Psoas muscle (tissue), 8 donors: ENCODE results near the gene ZNF280B. TPM values are rescaled to one million over a fixed set of nuclear protein-coding genes. Genes with fewer than 3 reads are reported as not detected.

Source experiments
- ATAC-seq, 4 donors: fragments of 200-7000 bp; cut with Tn5 transposase; one replicate each; pipeline ENCODE4 v1.9.1; 2020; ENCODE audit warnings: moderate library complexity in 3 of 4, mild to moderate bottlenecking in 2 of 4
- DNase-seq, 2 donors: peaks; one replicate each; pipeline ENCODE4 v3.0.0-alpha.2; 2020
- H3K27ac ChIP-seq: fragments of 200-600 bp; one replicate; pipeline ENCODE4 v1.8.0; 2022
- H3K27me3 ChIP-seq, 3 donors: fragments of 200-600 bp in 1 of 3; one replicate each; pipeline versions ENCODE4 v1.6.1 to v1.8.0; 2013 to 2022; ENCODE audit warnings: low read length in 2 of 3, mild to moderate bottlenecking in 2 of 3, moderate library complexity in 1 of 3; ENCODE audit not compliant: insufficient read depth in 3 of 3
- H3K36me3 ChIP-seq, 2 donors: fragments of 200-600 bp in 1 of 2; one replicate each; pipeline versions ENCODE4 v1.6.1 to v1.8.0; 2013 to 2022; ENCODE audit warnings: low read depth in 1 of 2, mild to moderate bottlenecking in 1 of 2, moderate library complexity in 1 of 2; ENCODE audit not compliant: insufficient read depth in 1 of 2
- H3K4me1 ChIP-seq: fragments of 200-600 bp; one replicate; pipeline ENCODE4 v1.8.0; 2022
- H3K4me3 ChIP-seq: fragments of 200-600 bp; one replicate; pipeline ENCODE4 v1.8.0; 2022; ENCODE audit warnings: mild to moderate bottlenecking
- H3K9me3 ChIP-seq: fragments of 200-600 bp; one replicate; pipeline ENCODE4 v1.8.0; 2022
- whole genome bisulfite sequencing, 3 donors: extraction: QIAGEN DNeasy Blood & Tissue Kit; methylation state at CpG; one replicate each; pipeline versions ENCODE4 v1.1.6 to v1.1.7; 2013; 5-methylcytosine and 5-hydroxymethylcytosine counted together
- intact Hi-C, 2 donors: fragments of 100-400 bp; cut with DNase I; formaldehyde crosslinking; loops; one replicate each; pipeline versions ENCODE4 v1.11.0 to v1.14.2; 2022
- polyA plus RNA-seq, 3 donors: library from polyadenylated mRNA; stranded (reverse); fragments of 200-250 nt; gene quantifications; one replicate each; pipeline ENCODE4 v1.2.3, GENCODE V29; 2013
- total RNA-seq, 4 donors: library from RNA; stranded (reverse); fragmentation: NEBNext Ultra II Directional in 2 of 4; extraction: Animal tissue kit (Norgen Biotek cat#: 25700) in 2 of 4; gene quantifications; one replicate each; pipeline versions ENCODE4 v1.2.1 to v1.2.4, GENCODE V29; 2021 to 2023
- TF ChIP-seq, protein P1 (sequence below): fragments of 200-600 bp; IDR thresholded peaks from one replicate; pipeline ENCODE4 v1.8.0; 2022; ENCODE audit warnings: antibody characterized with exemption
- donor health status: healthy with polysubstance abuse.
- donor health status: DM: no; HTN: no; CAD: no; lungs with moderate emphysema.
- donor health status: Bipolar disorder and iron deficiency.
- donor health status: healthy.
- donor health status: DM: yes; HTN: yes; CAD: no.
- donor health status: DM: no; HTN: no; CAD: no.
- donor health status: DM: no; HTN: no; CAD: no.
- donor health status: DM: yes; HTN: yes; CAD: no.

ZNF280B gene
- total and polyA plus RNA-seq, 7 donors: 0.06 to 0.54 (median 0.23) TPM

DNA sequence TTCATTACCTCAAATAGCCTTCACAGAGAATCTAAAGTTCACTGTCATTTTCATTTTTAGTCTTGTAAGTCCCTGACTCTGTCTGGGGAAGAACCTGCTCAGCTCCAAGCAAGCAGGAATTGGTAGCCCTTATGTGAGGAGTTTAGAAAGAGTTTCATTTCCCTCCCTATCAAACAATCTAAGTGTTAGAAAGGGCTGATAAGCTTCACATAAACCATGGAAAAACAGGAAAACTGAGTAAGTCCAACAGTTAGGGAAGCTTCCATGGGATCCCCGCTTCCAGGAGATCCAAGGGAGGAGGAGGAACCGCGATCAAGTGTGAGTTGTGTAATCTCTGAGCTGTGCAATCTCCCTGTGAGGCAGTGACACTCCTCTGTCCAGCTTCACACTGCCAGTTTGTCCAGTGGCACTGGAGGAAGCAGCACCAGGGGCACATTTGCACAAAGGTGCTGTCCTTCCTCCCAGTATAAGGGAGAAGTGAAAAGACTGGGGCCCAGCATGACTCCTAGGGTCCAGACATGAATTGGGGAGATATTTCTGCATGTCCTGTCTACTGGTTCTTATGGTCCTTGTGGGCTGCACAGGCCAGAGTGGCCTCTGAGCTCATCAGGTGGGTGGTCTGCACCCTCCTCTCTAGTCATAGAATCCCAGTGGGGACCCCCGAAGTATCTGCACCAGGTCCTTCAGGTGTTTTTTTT is 46.2 kb upstream of the ZNF280B start:
- Histone ChIP-seq H3K27me3 (no peaks in the 10 kb centered on the region), H3K27ac (no peak overlapping the region), H3K4me3 (no peak overlapping the region), H3K4me1 (no peaks in the 10 kb centered on the region), H3K9me3 (no peaks in the 10 kb centered on the region), H3K36me3 (no peaks in the 10 kb centered on the region)
- DNase-seq: no peak
- WGBS, 3 donors: 72 to 83% (median 81%) methylated on average over 4 of the region's 4 CpGs
- intact Hi-C loops: no loop called here
- TF ChIP-seq, protein P1, sequence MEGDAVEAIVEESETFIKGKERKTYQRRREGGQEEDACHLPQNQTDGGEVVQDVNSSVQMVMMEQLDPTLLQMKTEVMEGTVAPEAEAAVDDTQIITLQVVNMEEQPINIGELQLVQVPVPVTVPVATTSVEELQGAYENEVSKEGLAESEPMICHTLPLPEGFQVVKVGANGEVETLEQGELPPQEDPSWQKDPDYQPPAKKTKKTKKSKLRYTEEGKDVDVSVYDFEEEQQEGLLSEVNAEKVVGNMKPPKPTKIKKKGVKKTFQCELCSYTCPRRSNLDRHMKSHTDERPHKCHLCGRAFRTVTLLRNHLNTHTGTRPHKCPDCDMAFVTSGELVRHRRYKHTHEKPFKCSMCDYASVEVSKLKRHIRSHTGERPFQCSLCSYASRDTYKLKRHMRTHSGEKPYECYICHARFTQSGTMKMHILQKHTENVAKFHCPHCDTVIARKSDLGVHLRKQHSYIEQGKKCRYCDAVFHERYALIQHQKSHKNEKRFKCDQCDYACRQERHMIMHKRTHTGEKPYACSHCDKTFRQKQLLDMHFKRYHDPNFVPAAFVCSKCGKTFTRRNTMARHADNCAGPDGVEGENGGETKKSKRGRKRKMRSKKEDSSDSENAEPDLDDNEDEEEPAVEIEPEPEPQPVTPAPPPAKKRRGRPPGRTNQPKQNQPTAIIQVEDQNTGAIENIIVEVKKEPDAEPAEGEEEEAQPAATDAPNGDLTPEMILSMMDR: no peak
- ATAC-seq: no peak

DNA sequence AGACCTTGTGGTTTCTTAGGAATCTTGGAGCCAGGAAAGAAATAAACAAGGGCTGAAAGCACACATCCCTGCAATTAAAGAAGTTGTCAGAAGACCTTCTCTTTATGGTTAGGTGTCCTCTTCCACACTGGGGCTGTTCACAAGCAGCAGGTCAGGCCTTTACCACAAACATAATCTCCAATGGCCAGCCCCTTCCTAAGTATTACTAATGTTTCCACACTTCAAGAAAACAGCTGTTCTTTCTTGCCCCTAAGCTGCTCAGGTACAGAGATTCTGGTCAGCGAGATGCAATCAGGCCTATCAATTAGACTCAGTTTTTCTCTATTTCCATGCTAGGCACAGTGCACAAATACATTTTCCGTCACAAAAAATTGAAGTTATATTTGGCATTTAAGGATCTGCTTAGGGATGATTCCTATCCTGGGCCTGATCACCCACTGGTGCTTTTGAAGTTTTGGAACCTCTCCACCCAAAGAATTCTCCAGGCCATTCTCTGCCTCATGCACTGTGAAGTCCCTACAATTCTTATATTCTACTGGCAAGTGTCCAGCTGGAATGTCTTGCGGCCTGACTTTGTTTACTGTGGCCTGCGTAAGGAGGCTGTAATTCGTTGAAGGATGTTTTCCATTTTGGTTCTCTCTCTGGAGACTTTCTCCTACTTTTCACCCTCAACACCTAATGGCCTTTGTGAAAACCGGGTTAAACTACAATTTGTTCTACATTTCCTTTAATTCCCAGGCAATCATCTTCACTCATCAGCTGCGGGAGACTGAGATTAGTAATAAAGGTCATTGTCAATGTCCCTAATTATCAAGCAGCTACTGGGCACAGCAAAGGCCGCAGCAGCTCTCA is 45.4 kb upstream of the ZNF280B start:
- ATAC-seq (no peak), DNase-seq (no peak)
- Histone ChIP-seq H3K27ac (no peak overlapping the region), H3K36me3 (no peaks in the 10 kb centered on the region), H3K27me3 (no peaks in the 10 kb centered on the region), H3K4me3 (no peak overlapping the region), H3K4me1 (no peaks in the 10 kb centered on the region), H3K9me3 (no peaks in the 10 kb centered on the region)
- 60 to 68% (median 66%) methylated on average over 8 of the region's 8 CpGs for WGBS, 3 donors
- intact Hi-C loops: no loop called here
- TF ChIP-seq, protein P1: no peak

DNA sequence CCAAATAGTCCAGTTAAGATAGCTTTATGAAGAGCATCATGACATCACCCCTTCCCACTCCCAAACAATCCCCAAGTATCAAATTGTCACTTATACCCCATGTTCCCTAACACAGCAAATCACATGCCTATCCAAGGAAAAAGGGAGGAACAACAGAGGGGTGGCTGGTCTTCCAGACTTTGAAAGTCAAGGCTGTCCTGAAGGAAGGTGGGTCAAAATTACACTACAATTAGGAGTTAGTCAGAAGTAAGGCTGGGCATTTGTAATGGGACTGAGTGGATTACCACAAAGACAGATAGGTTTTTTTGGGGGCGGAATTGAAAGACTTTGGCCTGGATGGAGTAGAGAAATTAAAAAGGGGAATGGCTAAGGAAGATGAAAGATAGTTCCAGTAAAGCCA is 44.6 kb upstream of the ZNF280B start:
- ATAC-seq: no peak
- H3K36me3 ChIP-seq: no peaks in the 10 kb centered on the region
- intact Hi-C loops: no loop called here
- no peaks in the 10 kb centered on the region for H3K27me3 ChIP-seq
- no peak overlapping the region for H3K4me3 ChIP-seq
- DNase-seq: no peak
- no peaks in the 10 kb centered on the region for H3K9me3 ChIP-seq
- 83 to 98% (median 91%) methylated on average over 1 of the region's 1 CpG for whole genome bisulfite sequencing, 3 donors
- TF ChIP-seq, protein P1: no peak
- no peak overlapping the region for H3K27ac ChIP-seq
- H3K4me1 ChIP-seq: no peaks in the 10 kb centered on the region

DNA sequence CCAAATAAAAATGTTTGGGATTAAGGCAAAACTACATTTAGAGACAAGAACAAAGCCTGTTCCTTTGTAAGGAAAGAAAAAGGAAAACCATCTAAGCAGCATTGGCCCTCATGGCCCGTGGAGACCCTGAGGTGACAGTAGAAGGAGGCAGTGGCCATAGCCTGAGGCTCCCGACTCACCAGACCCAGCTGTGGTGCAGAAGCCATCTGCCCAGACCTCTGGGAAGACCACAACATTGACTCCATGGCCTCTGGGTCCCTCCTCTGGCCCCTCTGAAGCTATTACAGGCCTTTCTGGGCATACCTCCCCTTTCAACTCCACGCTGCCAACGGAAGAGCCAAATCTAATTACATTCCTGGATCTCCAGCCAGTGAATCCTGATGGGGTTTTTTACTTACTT is 44.1 kb upstream of the ZNF280B start:
- Histone ChIP-seq H3K4me3 (no peak overlapping the region), H3K27ac (no peak overlapping the region), H3K36me3 (no peaks in the 10 kb centered on the region), H3K4me1 (no peaks in the 10 kb centered on the region), H3K9me3 (no peaks in the 10 kb centered on the region), H3K27me3 (no peaks in the 10 kb centered on the region)
- TF ChIP-seq, protein P1: no peak
- no peak for DNase-seq
- 43 to 48% (median 45%) methylated on average over 4 of the region's 4 CpGs for WGBS, 3 donors
- no peak for ATAC-seq
- intact Hi-C loops: no loop called here
